ENCODE data around the gene EFCAB13.

Gene EFCAB13

GRCh38 chr17:47318197-47318918 is 5.4 kb upstream of the EFCAB13 start:
- TF ChIP-seq FOXP2 (optimal IDR thresholded peaks at IDR 0.05; ENCODE audit: borderline replicate concordance, extremely low read depth, extremely low read length, insufficient read depth), result no peak
- no peak for TF ChIP-seq SIN3A (IDR thresholded peaks at IDR 0.05; ENCODE audit: borderline replicate concordance, insufficient read depth, low read length)
- no peak for TF ChIP-seq REST (IDR thresholded peaks at IDR 0.05; ENCODE audit: insufficient read depth in 1 of 2, low read depth in 2 of 2, low read length in 2 of 2)
- no peak for TF ChIP-seq POLR2AphosphoS5 (IDR thresholded peaks at IDR 0.05; ENCODE audit: low read depth, low read length)
- no peak for TF ChIP-seq TAF1 (IDR thresholded peaks at IDR 0.05; ENCODE audit: borderline replicate concordance, insufficient read depth, low read length)

DNA sequence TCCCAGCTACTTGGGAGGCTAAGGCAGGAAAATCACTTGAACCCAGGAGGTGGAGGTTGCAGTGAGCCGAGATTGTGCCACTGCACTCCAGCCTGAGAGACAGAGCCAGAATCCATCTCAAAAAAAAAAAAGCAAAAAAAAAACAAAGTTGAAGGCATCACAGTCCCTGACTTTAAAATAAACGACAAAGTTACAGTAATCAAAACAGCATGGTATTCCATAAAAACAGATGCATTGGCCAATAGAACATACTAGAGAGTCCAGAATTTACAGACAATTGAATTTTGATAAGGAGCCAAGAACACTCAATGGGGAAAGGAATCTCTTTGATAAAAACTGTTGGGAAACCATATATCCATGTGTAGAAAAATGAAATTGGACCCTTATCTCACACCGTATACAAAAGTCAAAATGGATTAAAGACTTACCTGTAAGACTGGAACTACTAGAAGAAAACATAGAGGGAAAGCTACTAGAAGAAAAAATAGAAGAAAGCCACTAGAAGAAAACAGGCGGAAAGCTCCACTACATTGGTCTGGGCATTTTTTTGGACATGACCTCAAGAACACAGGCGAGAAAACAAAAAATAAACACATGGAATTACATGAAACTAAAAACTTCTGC is 2.8 kb upstream of the EFCAB13 start:
- TF ChIP-seq POLR2AphosphoS5 (IDR thresholded peaks at IDR 0.05; ENCODE audit: low read depth, low read length) (no peak), FOXP2 (optimal IDR thresholded peaks at IDR 0.05; ENCODE audit: borderline replicate concordance, extremely low read depth, extremely low read length, insufficient read depth) (no peak), TAF1 (IDR thresholded peaks at IDR 0.05; ENCODE audit: borderline replicate concordance, insufficient read depth, low read length) (no peak), REST (IDR thresholded peaks at IDR 0.05; ENCODE audit: insufficient read depth in 1 of 2, low read depth in 2 of 2, low read length in 2 of 2) (no peak), SIN3A (IDR thresholded peaks at IDR 0.05; ENCODE audit: borderline replicate concordance, insufficient read depth, low read length) (no peak)

- TF ChIP-seq SIN3A (IDR thresholded peaks at IDR 0.05; ENCODE audit: borderline replicate concordance, insufficient read depth, low read length), result no peak
- no peak for TF ChIP-seq TAF1 (IDR thresholded peaks at IDR 0.05; ENCODE audit: borderline replicate concordance, insufficient read depth, low read length)
- no peak for TF ChIP-seq REST (IDR thresholded peaks at IDR 0.05; ENCODE audit: insufficient read depth in 1 of 2, low read depth in 2 of 2, low read length in 2 of 2)
- no peak for TF ChIP-seq POLR2AphosphoS5 (IDR thresholded peaks at IDR 0.05; ENCODE audit: low read depth, low read length)
- no peak for TF ChIP-seq FOXP2 (optimal IDR thresholded peaks at IDR 0.05; ENCODE audit: borderline replicate concordance, extremely low read depth, extremely low read length, insufficient read depth)
Observed at GRCh38 chr17:47324224-47325020, 667 bp downstream of the EFCAB13 start.

GRCh38 chr17:47325176-47325575 is 1.4 kb downstream of the EFCAB13 start:
- no peak for TF ChIP-seq FOXP2 (optimal IDR thresholded peaks at IDR 0.05; ENCODE audit: borderline replicate concordance, extremely low read depth, extremely low read length, insufficient read depth)
- TF ChIP-seq SIN3A (IDR thresholded peaks at IDR 0.05; ENCODE audit: borderline replicate concordance, insufficient read depth, low read length), result no peak
- TF ChIP-seq TAF1 (IDR thresholded peaks at IDR 0.05; ENCODE audit: borderline replicate concordance, insufficient read depth, low read length), result no peak
- no peak for TF ChIP-seq POLR2AphosphoS5 (IDR thresholded peaks at IDR 0.05; ENCODE audit: low read depth, low read length)
- no peak for TF ChIP-seq REST (IDR thresholded peaks at IDR 0.05; ENCODE audit: insufficient read depth in 1 of 2, low read depth in 2 of 2, low read length in 2 of 2)

All from PFSK-1 (cell line).